ENCODE results near the gene RASGEF1C.

Gene RASGEF1C

DNA sequence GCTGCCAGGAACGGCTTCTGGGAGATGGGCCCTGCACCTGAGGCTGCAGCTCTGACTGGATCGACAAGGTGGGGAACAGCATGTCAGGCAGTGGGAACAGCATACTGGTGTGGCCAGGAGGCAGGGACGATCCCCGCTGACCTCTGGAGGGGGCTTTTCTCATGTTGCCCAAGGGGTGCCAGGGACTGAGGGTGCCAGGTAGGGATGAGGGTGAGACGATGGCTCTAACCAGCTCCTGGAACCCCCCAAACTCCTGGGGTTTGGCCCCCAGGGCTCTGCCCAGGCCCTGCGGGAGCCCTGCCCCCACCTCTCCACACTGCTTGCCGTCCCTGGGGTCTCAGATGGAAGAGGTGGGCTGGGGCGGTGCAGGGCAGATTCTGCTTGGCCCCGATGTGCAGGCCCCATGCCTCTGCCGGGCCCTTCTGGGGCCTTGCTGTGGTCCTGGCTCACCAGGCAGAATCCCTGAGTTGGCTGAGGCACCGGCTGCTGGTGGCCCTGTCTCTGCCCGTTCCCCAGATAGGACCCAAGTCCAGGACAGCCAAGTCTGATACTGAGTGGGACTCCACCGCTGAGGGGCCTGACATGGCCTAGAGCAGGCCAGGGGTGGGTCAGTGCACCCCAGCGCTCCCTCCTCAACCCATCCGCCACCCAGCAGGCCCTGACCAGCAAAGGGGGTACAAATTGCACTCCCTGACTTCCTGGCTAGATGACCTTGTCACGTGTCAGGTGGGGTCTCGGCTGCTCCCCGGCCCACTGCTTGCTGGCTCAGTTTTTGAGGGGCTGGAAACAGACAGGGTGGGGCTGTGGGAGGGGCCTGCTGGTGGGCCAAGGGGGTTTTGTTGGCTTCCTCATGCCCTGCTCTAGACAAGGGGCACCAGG is 109.0 kb downstream of the RASGEF1C start:
- WGBS (ENCODE audit: insufficient coverage, insufficient read length) = no CpG with 5 or more reads among the region's 18 CpGs
- no peaks in the 10 kb centered on the region for H3K4me1 ChIP-seq (ENCODE audit: control insufficient read depth, insufficient read depth, low read length)
- no peak overlapping the region for H3K27ac ChIP-seq (ENCODE audit: low read length)
- H3K36me3 ChIP-seq (ENCODE audit: control insufficient read depth, insufficient read depth, low read length) = no peaks in the 10 kb centered on the region; the same call in 1 of the 2 replicates
- no peaks in the 10 kb centered on the region for H3K9me3 ChIP-seq (ENCODE audit: control insufficient read depth, insufficient read depth, low read length)
- no peak for DNase-seq (ENCODE audit: low read depth, low spot score)
- no peak overlapping the region for H3K4me3 ChIP-seq (ENCODE audit: low read length)
- no peaks in the 10 kb centered on the region for H3K27me3 ChIP-seq (ENCODE audit: control insufficient read depth, insufficient read depth, low read length)

GRCh38 chr5:180098991-180099732 is 109.8 kb downstream of the RASGEF1C start:
- no peaks in the 10 kb centered on the region for H3K9me3 ChIP-seq (ENCODE audit: control insufficient read depth, insufficient read depth, low read length)
- H3K27me3 ChIP-seq (ENCODE audit: control insufficient read depth, insufficient read depth, low read length) = no peaks in the 10 kb centered on the region
- WGBS (ENCODE audit: insufficient coverage, insufficient read length) = no CpG with 5 or more reads among the region's 18 CpGs
- no peaks in the 10 kb centered on the region; the same call in 1 of the 2 replicates for H3K36me3 ChIP-seq (ENCODE audit: control insufficient read depth, insufficient read depth, low read length)
- no peak for DNase-seq (ENCODE audit: low read depth, low spot score)
- H3K4me3 ChIP-seq (ENCODE audit: low read length) = no peak overlapping the region
- no peaks in the 10 kb centered on the region for H3K4me1 ChIP-seq (ENCODE audit: control insufficient read depth, insufficient read depth, low read length)
- H3K27ac ChIP-seq (ENCODE audit: low read length) = no peak overlapping the region

GRCh38 chr5:180098526-180098925 is 110.5 kb downstream of the RASGEF1C start:
- no peak overlapping the region for H3K27ac ChIP-seq (ENCODE audit: low read length)
- H3K4me3 ChIP-seq (ENCODE audit: low read length) = no peak overlapping the region
- H3K36me3 ChIP-seq (ENCODE audit: control insufficient read depth, insufficient read depth, low read length) = no peaks in the 10 kb centered on the region; the same call in 1 of the 2 replicates
- no peaks in the 10 kb centered on the region for H3K4me1 ChIP-seq (ENCODE audit: control insufficient read depth, insufficient read depth, low read length)
- H3K27me3 ChIP-seq (ENCODE audit: control insufficient read depth, insufficient read depth, low read length) = no peaks in the 10 kb centered on the region
- DNase-seq (ENCODE audit: low read depth, low spot score) = no peak
- WGBS (ENCODE audit: insufficient coverage, insufficient read length) = no CpG with 5 or more reads among the region's 8 CpGs
- no peaks in the 10 kb centered on the region for H3K9me3 ChIP-seq (ENCODE audit: control insufficient read depth, insufficient read depth, low read length)

DNA sequence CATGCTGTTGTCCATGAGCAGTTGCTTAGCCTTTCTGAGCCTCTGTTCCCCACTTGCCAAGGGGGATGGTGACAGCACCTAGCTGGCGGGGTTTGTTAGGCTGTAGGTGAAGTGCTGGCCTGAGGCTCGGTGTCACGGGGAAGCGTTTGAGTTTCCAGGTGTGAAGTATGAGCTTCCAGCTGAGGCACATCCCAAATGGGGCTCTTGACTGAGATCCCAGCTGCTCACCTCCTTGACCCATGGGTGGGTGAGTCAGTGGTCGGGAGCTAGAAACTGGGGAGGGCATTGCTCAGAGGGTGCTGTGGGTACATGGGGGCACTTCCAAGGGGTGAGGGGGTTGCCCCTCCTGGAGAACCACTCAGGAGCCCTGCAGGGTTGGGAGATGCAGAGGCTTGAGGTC is 111.1 kb downstream of the RASGEF1C start:
- no peak overlapping the region for H3K4me3 ChIP-seq (ENCODE audit: low read length)
- no peak for DNase-seq (ENCODE audit: low read depth, low spot score)
- H3K27me3 ChIP-seq (ENCODE audit: control insufficient read depth, insufficient read depth, low read length) = no peaks in the 10 kb centered on the region
- WGBS (ENCODE audit: insufficient coverage, insufficient read length) = no CpG with 5 or more reads among the region's 5 CpGs
- H3K36me3 ChIP-seq (ENCODE audit: control insufficient read depth, insufficient read depth, low read length) = no peaks in the 10 kb centered on the region; the same call in 1 of the 2 replicates
- H3K27ac ChIP-seq (ENCODE audit: low read length) = no peak overlapping the region
- no peaks in the 10 kb centered on the region for H3K4me1 ChIP-seq (ENCODE audit: control insufficient read depth, insufficient read depth, low read length)
- H3K9me3 ChIP-seq (ENCODE audit: control insufficient read depth, insufficient read depth, low read length) = no peaks in the 10 kb centered on the region

DNA sequence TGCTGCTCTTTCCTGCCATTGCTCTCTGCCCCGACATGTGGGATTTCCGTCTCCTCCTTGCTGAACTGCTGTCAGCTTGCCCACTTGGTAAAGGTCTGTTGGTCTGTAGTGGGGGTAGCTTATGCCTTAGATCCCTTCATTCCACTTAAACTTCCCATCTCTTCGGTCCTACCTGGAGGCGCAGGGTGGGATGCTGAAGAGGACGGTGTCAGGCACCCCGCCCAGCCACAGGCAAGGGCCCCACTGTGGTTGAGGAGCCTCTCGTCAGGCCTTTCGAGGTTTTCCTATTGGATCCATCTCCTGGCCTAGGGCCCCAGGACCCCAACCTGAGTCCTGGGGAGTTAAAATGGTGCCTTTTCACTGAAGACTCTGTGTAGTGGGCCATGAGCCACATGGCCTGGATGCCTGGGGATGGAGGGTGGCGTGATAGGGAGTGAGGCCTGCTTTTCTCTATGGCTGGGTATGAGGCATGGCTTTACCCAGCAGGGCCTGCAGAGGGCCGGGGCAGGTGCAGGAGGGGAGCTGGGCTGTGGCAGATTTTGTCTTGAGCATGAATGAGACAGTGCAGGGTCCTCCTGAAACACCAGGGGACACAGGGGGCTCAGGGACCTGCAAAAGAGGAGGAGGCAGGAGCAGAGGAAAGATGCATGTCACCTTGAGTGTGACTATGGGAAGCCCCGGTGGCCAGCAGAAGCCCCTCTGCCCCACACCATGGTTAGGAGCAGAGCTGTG is 111.7 kb downstream of the RASGEF1C start:
- Histone ChIP-seq H3K36me3 (ENCODE audit: control insufficient read depth, insufficient read depth, low read length) (no peaks in the 10 kb centered on the region; the same call in 1 of the 2 replicates), H3K4me1 (ENCODE audit: control insufficient read depth, insufficient read depth, low read length) (no peaks in the 10 kb centered on the region), H3K9me3 (ENCODE audit: control insufficient read depth, insufficient read depth, low read length) (no peaks in the 10 kb centered on the region), H3K27me3 (ENCODE audit: control insufficient read depth, insufficient read depth, low read length) (no peaks in the 10 kb centered on the region), H3K4me3 (ENCODE audit: low read length) (no peak overlapping the region), H3K27ac (ENCODE audit: low read length) (no peak overlapping the region)
- DNase-seq (ENCODE audit: low read depth, low spot score) = no peak
- no CpG with 5 or more reads among the region's 11 CpGs for WGBS (ENCODE audit: insufficient coverage, insufficient read length)

GRCh38 chr5:180096616-180097015 is 112.4 kb downstream of the RASGEF1C start:
- Histone ChIP-seq H3K27me3 (ENCODE audit: control insufficient read depth, insufficient read depth, low read length) (no peaks in the 10 kb centered on the region), H3K4me3 (ENCODE audit: low read length) (no peak overlapping the region), H3K36me3 (ENCODE audit: control insufficient read depth, insufficient read depth, low read length) (no peaks in the 10 kb centered on the region; the same call in 1 of the 2 replicates), H3K9me3 (ENCODE audit: control insufficient read depth, insufficient read depth, low read length) (no peaks in the 10 kb centered on the region), H3K27ac (ENCODE audit: low read length) (no peak overlapping the region), H3K4me1 (ENCODE audit: control insufficient read depth, insufficient read depth, low read length) (no peaks in the 10 kb centered on the region)
- no peak for DNase-seq (ENCODE audit: low read depth, low spot score)
- no CpG with 5 or more reads among the region's 10 CpGs for WGBS (ENCODE audit: insufficient coverage, insufficient read length)

- DNase-seq (ENCODE audit: low read depth, low spot score) = no peak
- H3K9me3 ChIP-seq (ENCODE audit: control insufficient read depth, insufficient read depth, low read length) = no peaks in the 10 kb centered on the region
- no peaks in the 10 kb centered on the region for H3K4me1 ChIP-seq (ENCODE audit: control insufficient read depth, insufficient read depth, low read length)
- H3K27ac ChIP-seq (ENCODE audit: low read length) = no peak overlapping the region
- H3K36me3 ChIP-seq (ENCODE audit: control insufficient read depth, insufficient read depth, low read length) = no peaks in the 10 kb centered on the region; the same call in 1 of the 2 replicates
- no peak overlapping the region for H3K4me3 ChIP-seq (ENCODE audit: low read length)
- H3K27me3 ChIP-seq (ENCODE audit: control insufficient read depth, insufficient read depth, low read length) = no peaks in the 10 kb centered on the region
- no CpG with 5 or more reads among the region's 9 CpGs for WGBS (ENCODE audit: insufficient coverage, insufficient read length)
Measured at GRCh38 chr5:180095545-180095944, 113.5 kb downstream of the RASGEF1C start.

GRCh38 chr5:180093651-180094382 is 115.2 kb downstream of the RASGEF1C start:
- no peak for DNase-seq (ENCODE audit: low read depth, low spot score)
- Histone ChIP-seq H3K4me1 (ENCODE audit: control insufficient read depth, insufficient read depth, low read length) (no peaks in the 10 kb centered on the region), H3K27ac (ENCODE audit: low read length) (no peak overlapping the region), H3K36me3 (ENCODE audit: control insufficient read depth, insufficient read depth, low read length) (no peaks in the 10 kb centered on the region), H3K9me3 (ENCODE audit: control insufficient read depth, insufficient read depth, low read length) (no peaks in the 10 kb centered on the region), H3K4me3 (ENCODE audit: low read length) (no peak overlapping the region), H3K27me3 (ENCODE audit: control insufficient read depth, insufficient read depth, low read length) (no peaks in the 10 kb centered on the region)
- no CpG with 5 or more reads among the region's 9 CpGs for WGBS (ENCODE audit: insufficient coverage, insufficient read length)

GRCh38 chr5:180093241-180093640 is 115.8 kb downstream of the RASGEF1C start:
- no peak overlapping the region for H3K27ac ChIP-seq (ENCODE audit: low read length)
- no peaks in the 10 kb centered on the region for H3K27me3 ChIP-seq (ENCODE audit: control insufficient read depth, insufficient read depth, low read length)
- no peak for DNase-seq (ENCODE audit: low read depth, low spot score)
- H3K4me3 ChIP-seq (ENCODE audit: low read length) = no peak overlapping the region
- H3K36me3 ChIP-seq (ENCODE audit: control insufficient read depth, insufficient read depth, low read length) = no peaks in the 10 kb centered on the region
- WGBS (ENCODE audit: insufficient coverage, insufficient read length) = no CpG with 5 or more reads among the region's 6 CpGs
- peaks cover 2% of the 10 kb centered on the region for H3K4me1 ChIP-seq (ENCODE audit: control insufficient read depth, insufficient read depth, low read length)
- no peaks in the 10 kb centered on the region for H3K9me3 ChIP-seq (ENCODE audit: control insufficient read depth, insufficient read depth, low read length)

Measured in iPS DF 6.9 (cell line).